Mesendoderm (in vitro differentiated cells): Measurements from ENCODE around the gene HOXB1. TPM values are rescaled to one million over a fixed set of nuclear protein-coding genes. Genes with fewer than 3 reads are reported as not detected.

ENCODE experiments used
- DNase-seq: peaks from one replicate; pipeline ENCODE4 v3.0.0; 2013
- H2AK5ac ChIP-seq: 2 replicates; pipeline ENCODE4 v1.6.1; 2013; ENCODE audit warnings: low read length, inconsistent platforms
- H2BK120ac ChIP-seq: 2 replicates; pipeline ENCODE4 v1.6.1; 2013; ENCODE audit warnings: low read depth, mild to moderate bottlenecking, low read length, moderate library complexity, mixed read lengths
- H2BK15ac ChIP-seq: replicated peaks from 2 replicates; pipeline ENCODE4 v1.6.1; 2013; ENCODE audit warnings: low read depth, mild to moderate bottlenecking, moderate library complexity
- H2BK5ac ChIP-seq: 2 replicates; pipeline ENCODE4 v1.6.1; 2013; ENCODE audit warnings: low read length, inconsistent platforms
- H3K18ac ChIP-seq: 2 replicates; pipeline ENCODE4 v1.6.1; 2013; ENCODE audit warnings: mild to moderate bottlenecking, low read length, mixed read lengths
- H3K23ac ChIP-seq: one replicate; pipeline ENCODE4 v1.6.1; 2013; ENCODE audit warnings: low read length
- H3K27ac ChIP-seq: 2 replicates; pipeline ENCODE4 v1.5.1; 2013; ENCODE audit warnings: low read depth, mild to moderate bottlenecking, inconsistent platforms, low read length, moderate library complexity
- H3K27me3 ChIP-seq: 2 replicates; pipeline ENCODE4 v1.6.1; 2013; ENCODE audit warnings: low read length, control low read depth, mild to moderate bottlenecking, inconsistent platforms; ENCODE audit not compliant: insufficient read depth, poor library complexity
- H3K36me3 ChIP-seq: 2 replicates; pipeline ENCODE4 v1.6.1; 2013; ENCODE audit warnings: low read length, inconsistent platforms; ENCODE audit not compliant: control insufficient read depth, insufficient read depth
- H3K4ac ChIP-seq: one replicate; pipeline ENCODE4 v1.6.1; 2013; ENCODE audit warnings: low read depth, mild to moderate bottlenecking, low read length, moderate library complexity
- H3K4me1 ChIP-seq: 2 replicates; pipeline ENCODE4 v1.6.1; 2013; ENCODE audit warnings: low read depth, low read length, inconsistent platforms; ENCODE audit not compliant: control insufficient read depth
- H3K4me2 ChIP-seq: 2 replicates; pipeline ENCODE4 v1.6.1; 2013; ENCODE audit warnings: low read length
- H3K4me3 ChIP-seq: 2 replicates; pipeline ENCODE4 v1.5.1; 2013; ENCODE audit warnings: mild to moderate bottlenecking, low read length
- H3K56ac ChIP-seq: one replicate; pipeline ENCODE4 v1.6.1; 2013; ENCODE audit warnings: low read length
- H3K79me1 ChIP-seq: 2 replicates; pipeline ENCODE4 v1.6.1; 2013; ENCODE audit warnings: low read length, inconsistent platforms
- H3K79me2 ChIP-seq: 2 replicates; pipeline ENCODE4 v1.6.1; 2013; ENCODE audit warnings: mild to moderate bottlenecking, low read length; ENCODE audit not compliant: control insufficient read depth, insufficient read depth
- H3K9ac ChIP-seq: 2 replicates; pipeline ENCODE4 v1.6.1; 2013; ENCODE audit warnings: low read length, inconsistent platforms
- H4K5ac ChIP-seq: one replicate; pipeline ENCODE4 v1.6.1; 2013; ENCODE audit warnings: low read length
- H4K8ac ChIP-seq: one replicate; pipeline ENCODE4 v1.6.1; 2013; ENCODE audit warnings: low read depth, mild to moderate bottlenecking, control low read depth, low read length, moderate library complexity
- WGBS: extraction: QIAGEN DNeasy Blood & Tissue Kit; methylation state at CpG from one replicate; pipeline ENCODE4 v1.1.7; 2013; ENCODE audit warnings: low lambda C conversion rate, missing lambda C conversion rate; ENCODE audit not compliant: insufficient coverage; ENCODE audit errors: extremely low coverage; 5-methylcytosine and 5-hydroxymethylcytosine counted together
- polyA plus RNA-seq, 2 experiments: library from polyadenylated mRNA; stranded (reverse); fragments of 200-250 nt; gene quantifications; one replicate each; pipeline ENCODE4 v1.2.3, GENCODE V29; 2013

HOXB1 gene
- polyA plus RNA-seq (2013, experiment 1 of 2) = 0.17 TPM
- 0.18 TPM for polyA plus RNA-seq (2013, experiment 2 of 2)

DNA sequence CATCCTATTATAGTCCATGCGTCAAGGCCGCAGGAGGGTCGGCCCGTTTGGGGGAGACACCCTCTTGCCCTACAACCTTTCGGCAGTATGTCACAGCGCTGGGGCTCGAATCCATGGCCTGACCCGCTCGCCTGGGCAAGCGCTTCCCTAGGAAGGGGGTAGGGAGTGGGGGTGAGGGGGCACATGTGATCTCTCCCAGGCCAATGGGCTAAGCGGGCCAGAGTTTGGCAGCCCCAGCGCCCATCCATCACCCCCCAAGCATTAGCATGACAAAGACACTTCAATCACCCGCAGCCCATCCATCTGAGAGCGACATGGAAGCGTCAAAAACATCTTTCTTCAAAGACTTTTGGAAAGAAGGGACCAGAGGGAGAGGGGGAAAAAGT, at the start of gene HOXB1:
Gene HOXB1 (minus strand): TSS at position 125 of the 386 bp plus-strand sequence. CDS start 107 bp downstream, at position 18.
- H3K4me1 ChIP-seq = peaks cover 5% of the 10 kb centered on the region
- no peak within 1 kb of the TSS for H3K9ac ChIP-seq
- H3K36me3 ChIP-seq = no peaks in the 10 kb centered on the region
- no peak within 1 kb of the TSS for H2BK15ac ChIP-seq
- no CpG with 5 or more reads among the region's 15 CpGs for WGBS
- no peak within 1 kb of the TSS for H3K27ac ChIP-seq
- no peak for DNase-seq
- H3K18ac ChIP-seq = no peak within 1 kb of the TSS
- H3K4me2 ChIP-seq = no peak within 1 kb of the TSS
- no peak within 1 kb of the TSS for H4K8ac ChIP-seq
- H2AK5ac ChIP-seq = no peak within 1 kb of the TSS
- no peak within 1 kb of the TSS for H3K4ac ChIP-seq
- H3K23ac ChIP-seq = peak within 1 kb of the TSS; percentile 45
- H3K79me1 ChIP-seq = no peaks in the 10 kb centered on the region
- H2BK5ac ChIP-seq = no peak within 1 kb of the TSS
- H3K79me2 ChIP-seq = no peaks in the 10 kb centered on the region
- H3K27me3 ChIP-seq = peaks cover 50% of the 10 kb centered on the region
- no peak within 1 kb of the TSS for H2BK120ac ChIP-seq
- no peak within 1 kb of the TSS for H3K4me3 ChIP-seq
- H3K56ac ChIP-seq = no peak within 1 kb of the TSS
- no peak within 1 kb of the TSS for H4K5ac ChIP-seq

DNA sequence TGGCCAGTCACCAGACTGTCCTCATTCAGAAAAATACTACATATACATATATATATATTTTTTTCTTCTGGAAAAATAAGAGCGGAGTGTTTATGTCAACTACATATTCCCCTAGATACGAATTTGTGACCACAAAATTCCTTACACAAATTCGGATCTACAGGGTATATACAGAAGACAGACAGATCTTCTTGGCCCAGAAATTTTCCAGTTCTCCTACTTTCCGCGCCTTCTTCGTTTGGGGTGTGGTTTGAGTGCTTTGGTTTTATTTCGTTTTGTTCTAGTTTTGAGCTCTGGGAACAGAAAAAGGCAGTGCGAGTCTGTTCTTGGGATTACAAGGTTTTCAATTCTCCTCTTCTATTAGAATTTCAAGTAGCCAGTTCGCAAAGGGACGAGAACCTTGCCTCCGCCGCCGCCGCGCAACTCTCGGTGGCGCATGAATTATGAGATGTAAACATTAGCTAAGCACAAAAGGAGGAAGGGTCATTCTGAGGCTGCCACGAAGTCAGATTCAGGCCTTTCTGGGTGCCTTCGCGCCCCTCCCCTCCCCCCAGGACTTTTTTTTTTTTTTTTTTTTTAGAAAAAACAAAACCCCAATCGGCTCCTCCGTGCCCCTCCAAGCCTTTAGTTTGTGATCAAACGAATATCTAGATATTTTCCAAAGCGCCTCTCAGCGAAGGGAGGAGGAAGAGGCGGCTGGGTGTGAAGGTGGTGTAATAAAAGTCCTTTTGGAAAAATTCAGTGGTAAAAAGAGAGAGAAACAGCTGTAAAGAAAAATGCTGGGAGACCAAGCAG, 49.1 kb upstream of the HOXB1 start:
- H3K36me3 ChIP-seq = no peaks in the 10 kb centered on the region
- no peak overlapping the region for H3K23ac ChIP-seq
- no peaks in the 10 kb centered on the region for H3K79me2 ChIP-seq
- H3K4me2 ChIP-seq = no peak overlapping the region
- no peak overlapping the region for H4K8ac ChIP-seq
- H3K79me1 ChIP-seq = no peaks in the 10 kb centered on the region
- no peak overlapping the region for H2BK120ac ChIP-seq
- H3K9ac ChIP-seq = no peak overlapping the region
- no peak overlapping the region for H3K4ac ChIP-seq
- H3K4me3 ChIP-seq = no peak overlapping the region
- no CpG with 5 or more reads among the region's 26 CpGs for WGBS
- H4K5ac ChIP-seq = no peak overlapping the region
- H2AK5ac ChIP-seq = no peak overlapping the region
- H3K27me3 ChIP-seq = peaks cover 90% of the 10 kb centered on the region
- no peak overlapping the region for H3K27ac ChIP-seq
- no peak overlapping the region for H2BK5ac ChIP-seq
- no peak overlapping the region for H3K18ac ChIP-seq
- peaks cover 1% of the 10 kb centered on the region for H3K4me1 ChIP-seq
- DNase-seq = no peak
- H2BK15ac ChIP-seq = no peak overlapping the region
- H3K56ac ChIP-seq = no peak overlapping the region

DNA sequence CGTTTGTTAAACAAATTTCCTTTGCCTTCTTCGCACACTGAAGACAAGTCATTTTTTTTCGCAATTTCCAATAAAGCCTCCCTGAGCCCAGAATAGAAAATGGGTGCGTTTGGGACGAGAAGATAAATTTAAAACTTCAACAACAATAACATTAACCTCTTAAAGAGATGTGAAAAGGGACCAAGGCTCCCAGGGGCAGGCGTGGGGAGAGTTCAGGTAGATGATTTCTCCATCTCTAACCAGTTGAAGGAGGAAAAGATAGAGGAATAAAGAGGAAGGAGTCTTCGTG, 48.6 kb upstream of the HOXB1 start:
- no peak overlapping the region for H3K4ac ChIP-seq
- H3K79me1 ChIP-seq = no peaks in the 10 kb centered on the region
- no peak overlapping the region for H3K23ac ChIP-seq
- no peak overlapping the region for H3K18ac ChIP-seq
- H2AK5ac ChIP-seq = no peak overlapping the region
- H3K4me2 ChIP-seq = no peak overlapping the region
- no CpG with 5 or more reads among the region's 7 CpGs for WGBS
- H3K56ac ChIP-seq = no peak overlapping the region
- H2BK15ac ChIP-seq = no peak overlapping the region
- H2BK120ac ChIP-seq = no peak overlapping the region
- H3K27ac ChIP-seq = no peak overlapping the region
- H3K79me2 ChIP-seq = no peaks in the 10 kb centered on the region
- H3K4me3 ChIP-seq = no peak overlapping the region
- H4K5ac ChIP-seq = no peak overlapping the region
- H3K9ac ChIP-seq = no peak overlapping the region
- peaks cover 1% of the 10 kb centered on the region for H3K4me1 ChIP-seq
- H2BK5ac ChIP-seq = no peak overlapping the region
- no peak for DNase-seq
- H3K27me3 ChIP-seq = peaks cover 91% of the 10 kb centered on the region
- no peaks in the 10 kb centered on the region for H3K36me3 ChIP-seq
- no peak overlapping the region for H4K8ac ChIP-seq

DNA sequence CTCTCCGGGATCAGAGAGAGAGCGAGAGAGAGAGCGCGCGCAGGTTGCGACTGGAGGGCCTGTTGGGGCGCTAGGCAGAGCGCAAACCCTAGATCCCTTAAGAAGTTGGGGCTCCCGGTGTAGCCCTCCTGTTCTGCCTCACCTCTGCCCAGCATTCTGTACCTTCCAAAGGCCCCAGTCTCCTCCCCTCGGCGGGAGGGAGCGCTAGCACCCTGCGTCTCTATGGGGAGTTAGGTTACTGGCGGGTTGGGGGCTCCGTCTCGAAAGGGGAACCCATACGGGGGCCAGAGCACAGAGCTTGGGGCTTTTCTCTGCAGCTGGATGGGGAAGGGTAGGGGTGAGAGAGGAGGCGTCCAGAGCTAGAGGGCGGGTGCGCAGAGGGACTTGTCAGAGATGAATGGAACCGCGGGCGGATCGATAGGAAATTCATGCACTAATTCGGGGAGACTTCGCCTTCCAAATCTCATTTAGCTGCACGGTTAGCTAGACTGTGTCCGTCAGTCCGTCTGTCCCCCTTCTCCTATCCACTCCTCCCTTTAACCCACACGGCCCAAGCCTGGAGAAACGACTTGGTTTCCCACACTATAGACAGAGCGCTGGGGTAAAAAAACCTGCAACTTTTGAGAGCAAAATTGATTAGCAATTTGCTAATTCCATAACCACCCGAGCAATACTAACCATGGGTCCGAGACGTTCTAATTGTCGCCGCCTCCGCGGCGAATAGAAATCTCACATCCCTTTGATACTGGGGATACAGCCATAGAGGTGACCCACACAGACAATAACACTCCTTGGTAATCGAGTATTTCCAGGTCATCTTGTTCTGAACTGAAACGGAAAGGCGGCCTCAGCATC, 48.0 kb upstream of the HOXB1 start:
- no peak for DNase-seq
- Histone ChIP-seq H3K27me3 (peaks cover 90% of the 10 kb centered on the region), H3K4me1 (peaks cover 1% of the 10 kb centered on the region), H4K5ac (no peak overlapping the region), H3K4me3 (no peak overlapping the region), H2BK120ac (no peak overlapping the region), H2BK15ac (no peak overlapping the region), H3K4ac (no peak overlapping the region), H3K56ac (no peak overlapping the region), H3K79me2 (no peaks in the 10 kb centered on the region), H3K36me3 (no peaks in the 10 kb centered on the region), H3K4me2 (peak overlapping the region; percentile 59), H3K79me1 (no peaks in the 10 kb centered on the region), H2AK5ac (no peak overlapping the region), H3K27ac (no peak overlapping the region), H2BK5ac (no peak overlapping the region), H3K18ac (no peak overlapping the region), H3K23ac (no peak overlapping the region), H3K9ac (no peak overlapping the region), H4K8ac (no peak overlapping the region)
- WGBS = no CpG with 5 or more reads among the region's 43 CpGs

GRCh38 chr17:48577946-48578615, 47.3 kb upstream of the HOXB1 start, which contains the start of gene HOXB4:
Gene HOXB4 (minus strand): TSS chr17:48578350. CDS start chr17:48578319, 31 bp downstream.
- no peak within 1 kb of the TSS for H3K9ac ChIP-seq
- H3K4me3 ChIP-seq = no peak within 1 kb of the TSS
- no peak within 1 kb of the TSS for H4K5ac ChIP-seq
- no peak within 1 kb of the TSS for H3K23ac ChIP-seq
- H4K8ac ChIP-seq = no peak within 1 kb of the TSS
- H3K27ac ChIP-seq = no peak within 1 kb of the TSS
- peaks cover 1% of the 10 kb centered on the region for H3K4me1 ChIP-seq
- H3K4me2 ChIP-seq = peak within 1 kb of the TSS; percentile 79
- no peak within 1 kb of the TSS for H2BK5ac ChIP-seq
- no peak within 1 kb of the TSS for H3K18ac ChIP-seq
- peak; percentile 75 for DNase-seq
- no peak within 1 kb of the TSS for H2AK5ac ChIP-seq
- no peak within 1 kb of the TSS for H3K56ac ChIP-seq
- H3K79me2 ChIP-seq = no peaks in the 10 kb centered on the region
- H2BK15ac ChIP-seq = no peak within 1 kb of the TSS
- H3K36me3 ChIP-seq = no peaks in the 10 kb centered on the region
- H2BK120ac ChIP-seq = no peak within 1 kb of the TSS
- peaks cover 90% of the 10 kb centered on the region for H3K27me3 ChIP-seq
- H3K79me1 ChIP-seq = no peaks in the 10 kb centered on the region
- H3K4ac ChIP-seq = no peak within 1 kb of the TSS
- WGBS = no CpG with 5 or more reads among the region's 58 CpGs
